Chondrocyte (in vitro differentiated cells): ENCODE measurements around the gene RPL12. TPM values are rescaled to one million over a fixed set of nuclear protein-coding genes. Genes with fewer than 3 reads are reported as not detected.

ENCODE experiments used
- DNase-seq: peaks from one replicate; pipeline ENCODE4 v3.0.0; 2021; ENCODE audit warnings: mixed read lengths, low spot score
- H3K27ac Mint-ChIP-seq: one replicate; pipeline ENCODE4 v1.8.0; 2021; ENCODE audit warnings: mild to moderate bottlenecking, moderate library complexity, mixed read lengths; ENCODE audit not compliant: unreplicated experiment
- H3K27me3 Mint-ChIP-seq: 2 replicates; pipeline ENCODE4 v1.8.0; 2021; ENCODE audit warnings: low read depth, mixed read lengths
- H3K36me3 Mint-ChIP-seq: 2 replicates; pipeline ENCODE4 v1.8.0; 2021; ENCODE audit warnings: low read depth, mixed read lengths
- H3K4me1 Mint-ChIP-seq: 2 replicates; pipeline ENCODE4 v1.8.0; 2021; ENCODE audit warnings: low read depth, mild to moderate bottlenecking, mixed read lengths
- H3K4me3 Mint-ChIP-seq: one replicate; pipeline ENCODE4 v1.8.0; 2021; ENCODE audit warnings: mild to moderate bottlenecking, moderate library complexity, mixed read lengths; ENCODE audit not compliant: unreplicated experiment
- H3K9me3 Mint-ChIP-seq: 2 replicates; pipeline ENCODE4 v1.8.0; 2021; ENCODE audit warnings: low read depth, mixed read lengths
- CTCF ChIP-seq: fragments of 200-600 bp; sonication (generic); IDR thresholded peaks from 2 replicates; pipeline ENCODE4 v1.5.0; 2021; ENCODE audit warnings: antibody characterized with exemption, mild to moderate bottlenecking, moderate library complexity
- total RNA-seq: library from RNA; stranded (reverse); gene quantifications from 3 replicates; pipeline ENCODE4 v1.2.1, GENCODE V29; 2021

Gene RPL12
- total RNA-seq, 1 donor from 2014 or later, result 834 TPM

DNA sequence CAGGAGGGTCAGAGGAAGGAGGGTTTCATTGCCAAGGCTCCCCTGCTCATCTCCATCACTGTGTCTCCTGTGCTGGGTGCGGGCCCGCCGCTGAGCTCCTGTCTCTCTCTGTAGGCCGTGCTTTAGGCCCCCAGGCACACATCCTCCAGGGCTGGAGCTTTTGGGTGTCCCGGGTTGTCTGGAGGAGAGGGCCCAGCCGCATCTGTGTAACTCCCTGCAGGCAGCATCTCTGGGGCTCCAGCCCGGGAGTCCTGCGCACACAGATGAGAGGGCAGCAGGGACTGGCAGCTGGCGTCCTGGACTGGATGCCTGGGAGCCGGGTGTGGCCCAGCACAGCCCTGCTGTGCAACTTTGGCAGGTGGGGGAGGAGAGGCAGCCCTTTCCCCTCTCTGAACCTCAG is 40.3 kb upstream of the RPL12 start:
- Mint-ChIP-seq H3K36me3 (peaks cover 23% of the 10 kb centered on the region), H3K27me3 (no peaks in the 10 kb centered on the region), H3K4me3 (no peak overlapping the region), H3K4me1 (peaks cover 5% of the 10 kb centered on the region), H3K27ac (no peak overlapping the region), H3K9me3 (no peaks in the 10 kb centered on the region)
- no peak for TF ChIP-seq CTCF
- DNase-seq, result no peak

- no peak overlapping the region for H3K4me3 Mint-ChIP-seq
- H3K9me3 Mint-ChIP-seq, result no peaks in the 10 kb centered on the region
- H3K36me3 Mint-ChIP-seq, result peaks cover 19% of the 10 kb centered on the region
- peaks cover 5% of the 10 kb centered on the region for H3K4me1 Mint-ChIP-seq
- no peaks in the 10 kb centered on the region for H3K27me3 Mint-ChIP-seq
- H3K27ac Mint-ChIP-seq, result no peak overlapping the region
- no peak for DNase-seq
- no peak for TF ChIP-seq CTCF
These were observed 39.5 kb upstream of the RPL12 start for GRCh38 chr9:127490535-127491230.

GRCh38 chr9:127489471-127490115 is 38.4 kb upstream of the RPL12 start:
- Mint-ChIP-seq H3K9me3 (no peaks in the 10 kb centered on the region), H3K36me3 (peaks cover 19% of the 10 kb centered on the region), H3K27ac (no peak overlapping the region), H3K27me3 (no peaks in the 10 kb centered on the region), H3K4me3 (no peak overlapping the region), H3K4me1 (no peaks in the 10 kb centered on the region)
- TF ChIP-seq CTCF, result peak; percentile 52
- no peak for DNase-seq

DNA sequence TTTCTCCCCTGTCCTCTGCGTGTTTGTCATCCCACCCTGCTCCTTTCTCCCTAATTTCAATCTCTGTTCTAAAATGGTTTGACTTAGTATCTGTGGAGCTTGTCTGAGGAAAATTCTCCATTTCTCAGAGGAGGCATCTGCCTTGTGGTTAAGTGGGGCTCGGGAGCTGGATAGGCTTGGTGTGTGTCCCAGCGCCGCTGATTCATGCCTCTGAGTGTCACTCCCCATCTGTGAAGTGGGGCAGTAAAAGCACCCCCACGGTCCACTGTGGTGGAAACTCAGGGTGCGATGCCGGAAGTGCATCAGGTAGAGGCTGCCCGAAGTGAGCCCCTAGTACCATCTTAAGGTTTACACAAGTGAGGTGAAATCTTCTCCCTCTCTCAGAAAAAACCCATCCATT is 37.7 kb upstream of the RPL12 start:
- no peak for DNase-seq
- Mint-ChIP-seq H3K36me3 (peaks cover 19% of the 10 kb centered on the region), H3K27me3 (no peaks in the 10 kb centered on the region), H3K27ac (no peak overlapping the region), H3K4me3 (no peak overlapping the region), H3K9me3 (no peaks in the 10 kb centered on the region), H3K4me1 (no peaks in the 10 kb centered on the region)
- no peak for TF ChIP-seq CTCF

- no peak overlapping the region for H3K4me3 Mint-ChIP-seq
- no peaks in the 10 kb centered on the region for H3K9me3 Mint-ChIP-seq
- H3K4me1 Mint-ChIP-seq, result no peaks in the 10 kb centered on the region
- no peak for DNase-seq
- peak; percentile 15 for TF ChIP-seq CTCF
- H3K27ac Mint-ChIP-seq, result no peak overlapping the region
- no peaks in the 10 kb centered on the region for H3K27me3 Mint-ChIP-seq
- H3K36me3 Mint-ChIP-seq, result peaks cover 22% of the 10 kb centered on the region
These were observed 34.8 kb upstream of the RPL12 start for GRCh38 chr9:127485995-127486394.
